Measurements from ENCODE around the gene C10orf71. TPM values are rescaled to one million over a fixed set of nuclear protein-coding genes. Genes with fewer than 3 reads are reported as not detected.

C10orf71 gene
- total and polyA plus RNA-seq, 2 donors (not counting 1 experiment from before 2014, with no cell fraction given), result not detected

GRCh38 chr10:49268185-49268584 is 30.8 kb upstream of the C10orf71 start:
- H2AFZ ChIP-seq (ENCODE audit: insufficient read depth, low read depth, low read length, poor library complexity, severe bottlenecking), result no peak overlapping the region
- H3K9me3 Mint-ChIP-seq (ENCODE audit: insufficient read depth), result peaks cover 12% of the 10 kb centered on the region
- H3K4me1 Mint-ChIP-seq, result peaks cover 14% of the 10 kb centered on the region
- ChIA-PET POLR2A (no interaction called here), CTCF (interaction anchor here (0.9 to 1.9 kb wide), 2 partner anchors 54 to 104 kb away, joined by 3 read pairs; no protein-coding TSS in a partner anchor)
- no peaks in the 10 kb centered on the region for H3K27me3 ChIP-seq (replicated peaks in 1 of 4; ENCODE audit: control extremely low read depth in 1 of 4, control insufficient read depth in 3 of 4, insufficient read depth in 4 of 4, low read length in 3 of 4)
- H3K27me3 Mint-ChIP-seq, result no peaks in the 10 kb centered on the region
- H3K27ac Mint-ChIP-seq, result no peak overlapping the region
- H3K27ac ChIP-seq (ENCODE audit: low read length in 2 of 2), result no peak overlapping the region
- ATAC-seq (ENCODE audit: low read depth) (no peak), DNase-seq (no peak)
- peaks cover 7 to 14% (median 10%) of the 10 kb centered on the region in 3 donors for H3K9me3 ChIP-seq (ENCODE audit: control extremely low read depth in 1 of 3, control insufficient read depth in 2 of 3, insufficient read depth in 1 of 3, low read length in 2 of 3)
- no peaks in the 10 kb centered on the region for H4K20me1 ChIP-seq (ENCODE audit: control insufficient read depth, insufficient read depth, low read length, poor library complexity, severe bottlenecking)
- H3K4me3 Mint-ChIP-seq, result no peak overlapping the region
- intact Hi-C loops (cut with micrococcal nuclease), result no loop called here
- no peaks in the 10 kb centered on the region for H3K36me3 ChIP-seq (replicated peaks in 1 of 2; ENCODE audit: control extremely low read depth in 1 of 2, control insufficient read depth in 1 of 2, extremely low read depth in 1 of 2, insufficient read depth in 2 of 2, low read length in 1 of 2)
- H3K79me2 ChIP-seq (ENCODE audit: control insufficient read depth, insufficient read depth, low read length), result no peaks in the 10 kb centered on the region
- peaks cover 11% of the 10 kb centered on the region in 2 donors for H3K4me1 ChIP-seq (ENCODE audit: control insufficient read depth in 2 of 2, insufficient read depth in 2 of 2, low read length in 2 of 2)
- WGBS (ENCODE audit: insufficient coverage), result no CpG with 5 or more reads among the region's 2 CpGs
- no peak overlapping the region for H3K4me3 ChIP-seq (ENCODE audit: control extremely low read depth in 1 of 5, extremely low read depth in 1 of 5, insufficient read depth in 1 of 5, low read depth in 2 of 5, low read length in 4 of 5)
- no peak overlapping the region for H3K4me2 ChIP-seq (replicated peaks; ENCODE audit: low read depth, low read length, poor library complexity, severe bottlenecking)
- TF ChIP-seq EZH2 (IDR thresholded peaks at IDR 0.05; ENCODE audit: borderline replicate concordance, insufficient read depth, low read depth, low read length, poor library complexity, severe bottlenecking), result no peak
- TF ChIP-seq, protein P1, sequence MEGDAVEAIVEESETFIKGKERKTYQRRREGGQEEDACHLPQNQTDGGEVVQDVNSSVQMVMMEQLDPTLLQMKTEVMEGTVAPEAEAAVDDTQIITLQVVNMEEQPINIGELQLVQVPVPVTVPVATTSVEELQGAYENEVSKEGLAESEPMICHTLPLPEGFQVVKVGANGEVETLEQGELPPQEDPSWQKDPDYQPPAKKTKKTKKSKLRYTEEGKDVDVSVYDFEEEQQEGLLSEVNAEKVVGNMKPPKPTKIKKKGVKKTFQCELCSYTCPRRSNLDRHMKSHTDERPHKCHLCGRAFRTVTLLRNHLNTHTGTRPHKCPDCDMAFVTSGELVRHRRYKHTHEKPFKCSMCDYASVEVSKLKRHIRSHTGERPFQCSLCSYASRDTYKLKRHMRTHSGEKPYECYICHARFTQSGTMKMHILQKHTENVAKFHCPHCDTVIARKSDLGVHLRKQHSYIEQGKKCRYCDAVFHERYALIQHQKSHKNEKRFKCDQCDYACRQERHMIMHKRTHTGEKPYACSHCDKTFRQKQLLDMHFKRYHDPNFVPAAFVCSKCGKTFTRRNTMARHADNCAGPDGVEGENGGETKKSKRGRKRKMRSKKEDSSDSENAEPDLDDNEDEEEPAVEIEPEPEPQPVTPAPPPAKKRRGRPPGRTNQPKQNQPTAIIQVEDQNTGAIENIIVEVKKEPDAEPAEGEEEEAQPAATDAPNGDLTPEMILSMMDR (IDR thresholded peaks at IDR 0.05), result no peak
- H3K9ac ChIP-seq (ENCODE audit: low read length), result no peak overlapping the region

- no peak overlapping the region for H3K4me3 Mint-ChIP-seq
- H4K20me1 ChIP-seq (ENCODE audit: control insufficient read depth, insufficient read depth, low read length, poor library complexity, severe bottlenecking), result no peaks in the 10 kb centered on the region
- no peak overlapping the region for H3K9ac ChIP-seq (ENCODE audit: low read length)
- ATAC-seq (ENCODE audit: low read depth) (no peak), DNase-seq (no peak)
- CTCF ChIA-PET, result interaction anchor here (1.9 kb wide), 1 partner anchor 105 kb away, joined by 3 read pairs; no protein-coding TSS in a partner anchor
- H3K27me3 Mint-ChIP-seq, result no peaks in the 10 kb centered on the region
- POLR2A ChIA-PET, result no interaction called here
- H2AFZ ChIP-seq (ENCODE audit: insufficient read depth, low read depth, low read length, poor library complexity, severe bottlenecking), result no peak overlapping the region
- H3K4me1 ChIP-seq (ENCODE audit: control insufficient read depth in 2 of 2, insufficient read depth in 2 of 2, low read length in 2 of 2), result peaks cover 16% of the 10 kb centered on the region in 2 donors
- no peaks in the 10 kb centered on the region for H3K79me2 ChIP-seq (ENCODE audit: control insufficient read depth, insufficient read depth, low read length)
- 100% methylated on average over 1 of the region's 1 CpG for WGBS (ENCODE audit: insufficient coverage)
- peaks cover 20% of the 10 kb centered on the region for H3K4me1 Mint-ChIP-seq
- no peak for TF ChIP-seq EZH2 (IDR thresholded peaks at IDR 0.05; ENCODE audit: borderline replicate concordance, insufficient read depth, low read depth, low read length, poor library complexity, severe bottlenecking)
- TF ChIP-seq, protein P1 (IDR thresholded peaks at IDR 0.05), result no peak
- H3K27ac ChIP-seq (ENCODE audit: low read length in 2 of 2), result no peak overlapping the region
- no peak overlapping the region for H3K4me2 ChIP-seq (replicated peaks; ENCODE audit: low read depth, low read length, poor library complexity, severe bottlenecking)
- H3K36me3 ChIP-seq (replicated peaks in 1 of 2; ENCODE audit: control extremely low read depth in 1 of 2, control insufficient read depth in 1 of 2, extremely low read depth in 1 of 2, insufficient read depth in 2 of 2, low read length in 1 of 2), result no peaks in the 10 kb centered on the region
- intact Hi-C loops (cut with micrococcal nuclease), result no loop called here
- peaks cover 12% of the 10 kb centered on the region for H3K9me3 Mint-ChIP-seq (ENCODE audit: insufficient read depth)
- no peak overlapping the region for H3K4me3 ChIP-seq (ENCODE audit: control extremely low read depth in 1 of 5, extremely low read depth in 1 of 5, insufficient read depth in 1 of 5, low read depth in 2 of 5, low read length in 4 of 5)
- H3K9me3 ChIP-seq (ENCODE audit: control extremely low read depth in 1 of 3, control insufficient read depth in 2 of 3, insufficient read depth in 1 of 3, low read length in 2 of 3), result peaks cover 7 to 10% (median 9%) of the 10 kb centered on the region in 3 donors
- H3K27me3 ChIP-seq (replicated peaks in 1 of 4; ENCODE audit: control extremely low read depth in 1 of 4, control insufficient read depth in 3 of 4, insufficient read depth in 4 of 4, low read length in 3 of 4), result no peaks in the 10 kb centered on the region
- H3K27ac Mint-ChIP-seq, result no peak overlapping the region
Observed at GRCh38 chr10:49269523-49269922, 29.4 kb upstream of the C10orf71 start.
